Vagina (tissue), 2 donors: ENCODE results near the gene CSF3R.

ENCODE experiments used
- POLR2A ChIP-seq, 2 donors: fragments of 450-650 bp; IDR thresholded peaks; one replicate each; pipeline ENCODE4 v1.6.1; 2017; ENCODE audit warnings: antibody characterized with exemption in 2 of 2, mild to moderate bottlenecking in 2 of 2, moderate library complexity in 2 of 2
- POLR2AphosphoS5 ChIP-seq, 2 donors: sonication (generic); formaldehyde crosslinking; IDR thresholded peaks; one replicate each; pipeline ENCODE4 v1.9.0; 2017; ENCODE audit warnings: antibody characterized with exemption in 2 of 2, mild to moderate bottlenecking in 2 of 2, low read depth in 1 of 2; ENCODE audit not compliant: insufficient read depth in 1 of 2
- TF ChIP-seq, protein P1 (sequence below), 3 experiments: fragments of 450-650 bp in 2 of 3; fragments of 200-600 bp in 1 of 3; sonication (generic) in 1 of 3; IDR thresholded peaks; one replicate each; pipeline ENCODE4 v1.5.1; 2017 to 2019; ENCODE audit warnings: antibody characterized with exemption in 3 of 3, mild to moderate bottlenecking in 2 of 3, moderate library complexity in 2 of 3

DNA sequence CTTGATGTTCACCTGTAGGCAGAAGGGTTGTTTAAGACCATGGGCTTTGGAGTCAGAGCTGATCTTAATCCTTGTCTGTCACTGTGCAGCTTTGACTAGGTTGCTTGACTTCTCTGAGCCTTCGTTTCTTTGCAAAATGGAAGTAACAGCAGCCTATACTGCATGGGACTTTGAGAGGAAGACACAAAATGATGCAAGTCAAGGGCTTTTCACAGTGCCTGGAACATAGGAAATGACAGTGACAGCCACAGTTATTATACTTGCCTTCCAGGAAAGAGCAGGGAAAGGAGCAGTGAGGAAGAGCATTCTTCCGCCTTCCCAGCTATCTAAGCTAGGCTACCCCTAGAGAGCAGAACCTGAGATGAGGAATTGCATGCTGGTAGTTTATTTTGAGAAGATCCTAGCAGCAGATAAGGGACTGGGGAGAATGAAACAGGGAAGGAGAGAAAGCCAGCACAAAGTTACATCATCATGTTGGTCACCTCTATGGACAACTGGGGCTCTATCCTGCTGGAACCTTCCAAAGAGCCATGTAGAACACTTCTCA, 3.1 kb downstream of the CSF3R start:
- TF ChIP-seq, protein P1, sequence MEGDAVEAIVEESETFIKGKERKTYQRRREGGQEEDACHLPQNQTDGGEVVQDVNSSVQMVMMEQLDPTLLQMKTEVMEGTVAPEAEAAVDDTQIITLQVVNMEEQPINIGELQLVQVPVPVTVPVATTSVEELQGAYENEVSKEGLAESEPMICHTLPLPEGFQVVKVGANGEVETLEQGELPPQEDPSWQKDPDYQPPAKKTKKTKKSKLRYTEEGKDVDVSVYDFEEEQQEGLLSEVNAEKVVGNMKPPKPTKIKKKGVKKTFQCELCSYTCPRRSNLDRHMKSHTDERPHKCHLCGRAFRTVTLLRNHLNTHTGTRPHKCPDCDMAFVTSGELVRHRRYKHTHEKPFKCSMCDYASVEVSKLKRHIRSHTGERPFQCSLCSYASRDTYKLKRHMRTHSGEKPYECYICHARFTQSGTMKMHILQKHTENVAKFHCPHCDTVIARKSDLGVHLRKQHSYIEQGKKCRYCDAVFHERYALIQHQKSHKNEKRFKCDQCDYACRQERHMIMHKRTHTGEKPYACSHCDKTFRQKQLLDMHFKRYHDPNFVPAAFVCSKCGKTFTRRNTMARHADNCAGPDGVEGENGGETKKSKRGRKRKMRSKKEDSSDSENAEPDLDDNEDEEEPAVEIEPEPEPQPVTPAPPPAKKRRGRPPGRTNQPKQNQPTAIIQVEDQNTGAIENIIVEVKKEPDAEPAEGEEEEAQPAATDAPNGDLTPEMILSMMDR (IDR thresholded peaks at IDR 0.05) = no peak
- no peak for TF ChIP-seq POLR2A (IDR thresholded peaks at IDR 0.05)
- TF ChIP-seq POLR2AphosphoS5 (IDR thresholded peaks at IDR 0.05; ENCODE audit: insufficient read depth in 1 of 2, low read depth in 1 of 2) = no peak
